ENCODE measurements around the gene NFATC2.

NFATC2 gene

DNA sequence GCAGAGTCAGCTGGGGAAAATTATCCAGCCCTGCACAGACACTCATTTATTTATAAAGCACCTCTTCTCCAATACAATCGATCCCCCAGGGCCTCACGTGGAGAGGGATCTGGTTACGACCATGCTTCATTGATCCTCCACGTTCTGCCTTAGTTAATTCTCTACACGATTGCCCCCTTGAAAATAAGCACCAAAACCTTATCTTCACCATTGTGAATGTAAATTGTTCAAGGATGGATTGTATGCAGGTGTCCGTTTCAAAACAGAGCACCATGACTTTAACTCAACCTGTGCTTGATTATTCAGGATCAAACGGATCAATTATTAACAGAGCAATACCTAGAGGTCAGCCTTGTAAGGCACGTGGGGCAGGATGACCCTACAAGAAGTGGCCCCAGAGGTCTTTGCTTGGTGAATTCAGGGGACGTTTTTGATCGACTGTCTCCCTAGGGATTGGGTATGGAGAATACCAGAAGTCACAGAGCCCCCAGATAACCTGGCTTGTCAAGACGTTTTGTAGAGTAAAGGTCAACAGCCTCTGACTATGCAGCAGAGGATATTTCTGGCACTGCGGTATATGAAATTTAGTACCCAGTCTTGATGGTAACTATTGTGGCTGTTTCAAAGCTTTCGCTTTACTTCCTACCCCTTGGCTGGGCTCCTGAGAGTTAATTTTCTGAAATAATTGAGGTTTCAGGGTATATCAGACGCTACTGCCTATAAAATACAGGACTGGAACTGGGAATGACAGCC, 112.1 kb downstream of the NFATC2 start:
- TF ChIP-seq TEAD4 (IDR thresholded peaks at IDR 0.05) (no peak), CREB1 (IDR thresholded peaks at IDR 0.05; ENCODE audit: low read depth) (no peak), TAF1 (IDR thresholded peaks at IDR 0.05; ENCODE audit: low read depth) (no peak), EGR1 (IDR thresholded peaks at IDR 0.05) (no peak)
- TF ChIP-seq, protein P1, sequence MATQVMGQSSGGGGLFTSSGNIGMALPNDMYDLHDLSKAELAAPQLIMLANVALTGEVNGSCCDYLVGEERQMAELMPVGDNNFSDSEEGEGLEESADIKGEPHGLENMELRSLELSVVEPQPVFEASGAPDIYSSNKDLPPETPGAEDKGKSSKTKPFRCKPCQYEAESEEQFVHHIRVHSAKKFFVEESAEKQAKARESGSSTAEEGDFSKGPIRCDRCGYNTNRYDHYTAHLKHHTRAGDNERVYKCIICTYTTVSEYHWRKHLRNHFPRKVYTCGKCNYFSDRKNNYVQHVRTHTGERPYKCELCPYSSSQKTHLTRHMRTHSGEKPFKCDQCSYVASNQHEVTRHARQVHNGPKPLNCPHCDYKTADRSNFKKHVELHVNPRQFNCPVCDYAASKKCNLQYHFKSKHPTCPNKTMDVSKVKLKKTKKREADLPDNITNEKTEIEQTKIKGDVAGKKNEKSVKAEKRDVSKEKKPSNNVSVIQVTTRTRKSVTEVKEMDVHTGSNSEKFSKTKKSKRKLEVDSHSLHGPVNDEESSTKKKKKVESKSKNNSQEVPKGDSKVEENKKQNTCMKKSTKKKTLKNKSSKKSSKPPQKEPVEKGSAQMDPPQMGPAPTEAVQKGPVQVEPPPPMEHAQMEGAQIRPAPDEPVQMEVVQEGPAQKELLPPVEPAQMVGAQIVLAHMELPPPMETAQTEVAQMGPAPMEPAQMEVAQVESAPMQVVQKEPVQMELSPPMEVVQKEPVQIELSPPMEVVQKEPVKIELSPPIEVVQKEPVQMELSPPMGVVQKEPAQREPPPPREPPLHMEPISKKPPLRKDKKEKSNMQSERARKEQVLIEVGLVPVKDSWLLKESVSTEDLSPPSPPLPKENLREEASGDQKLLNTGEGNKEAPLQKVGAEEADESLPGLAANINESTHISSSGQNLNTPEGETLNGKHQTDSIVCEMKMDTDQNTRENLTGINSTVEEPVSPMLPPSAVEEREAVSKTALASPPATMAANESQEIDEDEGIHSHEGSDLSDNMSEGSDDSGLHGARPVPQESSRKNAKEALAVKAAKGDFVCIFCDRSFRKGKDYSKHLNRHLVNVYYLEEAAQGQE (IDR thresholded peaks at IDR 0.05; ENCODE audit: low read depth): no peak
- TF ChIP-seq, protein P2, sequence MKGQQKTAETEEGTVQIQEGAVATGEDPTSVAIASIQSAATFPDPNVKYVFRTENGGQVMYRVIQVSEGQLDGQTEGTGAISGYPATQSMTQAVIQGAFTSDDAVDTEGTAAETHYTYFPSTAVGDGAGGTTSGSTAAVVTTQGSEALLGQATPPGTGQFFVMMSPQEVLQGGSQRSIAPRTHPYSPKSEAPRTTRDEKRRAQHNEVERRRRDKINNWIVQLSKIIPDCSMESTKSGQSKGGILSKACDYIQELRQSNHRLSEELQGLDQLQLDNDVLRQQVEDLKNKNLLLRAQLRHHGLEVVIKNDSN (IDR thresholded peaks at IDR 0.05): no peak

DNA sequence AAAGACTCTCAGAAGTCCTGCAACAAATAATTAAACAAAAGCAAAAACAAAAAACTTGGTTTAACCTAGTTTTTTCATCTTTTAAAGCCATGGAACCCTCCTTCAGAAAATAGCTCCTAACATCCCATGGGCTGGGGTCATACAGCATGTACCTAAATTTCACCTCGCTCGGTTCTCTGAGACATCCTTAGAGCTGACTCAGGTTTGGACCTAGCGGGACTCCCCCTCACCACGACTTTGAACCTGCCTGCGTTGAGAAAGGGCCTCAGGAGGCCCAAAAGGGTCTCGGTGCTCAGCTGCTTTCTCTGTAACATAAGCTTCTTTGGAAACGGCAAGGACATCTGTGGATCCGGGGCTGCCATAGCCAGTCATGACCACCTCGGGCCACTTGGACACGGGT, 112.8 kb downstream of the NFATC2 start:
- no peak for TF ChIP-seq RAD21 (IDR thresholded peaks at IDR 0.05; ENCODE audit: low read depth)
- TF ChIP-seq, protein P1 (IDR thresholded peaks at IDR 0.05; ENCODE audit: low read depth): no peak
- TF ChIP-seq TEAD4 (IDR thresholded peaks at IDR 0.05): no peak
- TF ChIP-seq FOXM1 (IDR thresholded peaks at IDR 0.05; ENCODE audit: borderline replicate concordance, low read depth): no peak
- no peak for TF ChIP-seq ZBTB7A (IDR thresholded peaks at IDR 0.05; ENCODE audit: low read depth)
- TF ChIP-seq EP300 (IDR thresholded peaks at IDR 0.05; ENCODE audit: borderline replicate concordance): no peak
- TF ChIP-seq TAF1 (IDR thresholded peaks at IDR 0.05; ENCODE audit: low read depth): no peak

DNA sequence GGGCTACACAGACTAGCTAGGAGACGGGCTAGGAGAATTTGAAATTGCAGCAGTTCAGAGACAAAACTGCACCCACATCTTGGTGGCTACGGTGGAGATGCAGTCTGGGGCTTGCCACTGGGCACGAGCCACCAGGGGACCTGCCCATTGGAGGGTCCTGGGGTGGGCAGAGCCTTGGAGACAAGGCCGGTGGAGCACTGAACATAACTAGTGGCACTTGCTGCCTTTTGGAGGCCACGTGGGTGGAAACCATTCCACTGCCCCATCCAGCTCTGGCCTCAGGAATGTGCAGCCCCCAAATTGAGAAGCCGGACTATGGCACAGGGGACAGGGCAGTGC, 113.4 kb downstream of the NFATC2 start:
- no peak for TF ChIP-seq CREB1 (IDR thresholded peaks at IDR 0.05; ENCODE audit: low read depth)
- no peak for TF ChIP-seq FOXM1 (IDR thresholded peaks at IDR 0.05; ENCODE audit: borderline replicate concordance, low read depth)
- TF ChIP-seq, protein P2 (IDR thresholded peaks at IDR 0.05): no peak
- no peak for TF ChIP-seq RAD21 (IDR thresholded peaks at IDR 0.05; ENCODE audit: low read depth)
- no peak for TF ChIP-seq YY1 (IDR thresholded peaks at IDR 0.05; ENCODE audit: low read depth)
- TF ChIP-seq, protein P1 (IDR thresholded peaks at IDR 0.05; ENCODE audit: low read depth): no peak
- no peak for TF ChIP-seq TAF1 (IDR thresholded peaks at IDR 0.05; ENCODE audit: low read depth)
- TF ChIP-seq NFIC (IDR thresholded peaks at IDR 0.05): no peak
- no peak for TF ChIP-seq CEBPB (IDR thresholded peaks at IDR 0.05)
- TF ChIP-seq, protein P3, sequence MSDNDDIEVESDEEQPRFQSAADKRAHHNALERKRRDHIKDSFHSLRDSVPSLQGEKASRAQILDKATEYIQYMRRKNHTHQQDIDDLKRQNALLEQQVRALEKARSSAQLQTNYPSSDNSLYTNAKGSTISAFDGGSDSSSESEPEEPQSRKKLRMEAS (IDR thresholded peaks at IDR 0.05): no peak

DNA sequence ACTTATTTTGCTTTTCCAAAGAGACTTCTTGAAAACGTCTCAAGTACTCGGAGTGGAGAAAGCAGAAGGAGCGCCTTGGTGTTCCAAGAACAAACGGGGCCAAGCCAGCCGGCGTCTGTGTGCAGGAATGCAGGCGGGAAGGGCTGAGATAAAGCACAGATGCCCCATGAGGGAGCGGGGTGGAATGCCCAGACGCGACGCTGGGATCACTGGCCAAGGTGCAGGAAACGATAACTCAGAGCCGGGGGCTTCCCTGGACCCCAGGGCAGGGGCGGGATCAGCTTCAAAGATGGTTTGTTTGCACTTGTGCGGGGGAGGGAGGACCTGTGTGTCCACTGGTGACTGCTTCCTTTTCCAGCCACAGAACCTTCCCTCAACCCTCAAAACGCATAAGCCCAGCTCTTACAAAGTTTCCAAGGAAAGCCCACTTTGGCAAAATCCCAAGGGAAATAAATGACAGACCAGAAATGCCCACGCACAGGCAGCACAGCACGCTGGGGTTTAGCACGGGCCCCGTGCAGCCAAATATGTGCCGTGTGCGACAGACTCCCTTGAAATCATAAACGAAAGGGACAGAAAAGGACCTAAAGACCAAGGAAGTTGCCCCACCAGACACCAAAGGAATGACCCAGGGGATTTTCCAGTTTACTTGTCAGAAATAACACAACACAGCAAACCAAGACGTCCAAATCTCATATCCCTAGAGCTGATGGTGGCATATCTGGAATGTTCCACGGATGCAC, 113.9 kb downstream of the NFATC2 start:
- TF ChIP-seq TAF1 (IDR thresholded peaks at IDR 0.05; ENCODE audit: low read depth) (no peak), TEAD4 (IDR thresholded peaks at IDR 0.05) (no peak), EP300 (IDR thresholded peaks at IDR 0.05; ENCODE audit: borderline replicate concordance) (no peak), NFIC (IDR thresholded peaks at IDR 0.05) (no peak), RAD21 (IDR thresholded peaks at IDR 0.05; ENCODE audit: low read depth) (no peak), CEBPB (IDR thresholded peaks at IDR 0.05) (no peak), FOXM1 (IDR thresholded peaks at IDR 0.05; ENCODE audit: borderline replicate concordance, low read depth) (no peak), CREB1 (IDR thresholded peaks at IDR 0.05; ENCODE audit: low read depth) (no peak), TCF12 (IDR thresholded peaks at IDR 0.05; ENCODE audit: low read depth) (no peak), ZBTB7A (IDR thresholded peaks at IDR 0.05; ENCODE audit: low read depth) (no peak), YY1 (IDR thresholded peaks at IDR 0.05; ENCODE audit: low read depth) (no peak), EGR1 (IDR thresholded peaks at IDR 0.05) (no peak)
- TF ChIP-seq, protein P3 (IDR thresholded peaks at IDR 0.05): no peak
- TF ChIP-seq, protein P1 (IDR thresholded peaks at IDR 0.05; ENCODE audit: low read depth): no peak
- TF ChIP-seq, protein P2 (IDR thresholded peaks at IDR 0.05): no peak
